ENCODE measurements around the gene FARP1.

DNA sequence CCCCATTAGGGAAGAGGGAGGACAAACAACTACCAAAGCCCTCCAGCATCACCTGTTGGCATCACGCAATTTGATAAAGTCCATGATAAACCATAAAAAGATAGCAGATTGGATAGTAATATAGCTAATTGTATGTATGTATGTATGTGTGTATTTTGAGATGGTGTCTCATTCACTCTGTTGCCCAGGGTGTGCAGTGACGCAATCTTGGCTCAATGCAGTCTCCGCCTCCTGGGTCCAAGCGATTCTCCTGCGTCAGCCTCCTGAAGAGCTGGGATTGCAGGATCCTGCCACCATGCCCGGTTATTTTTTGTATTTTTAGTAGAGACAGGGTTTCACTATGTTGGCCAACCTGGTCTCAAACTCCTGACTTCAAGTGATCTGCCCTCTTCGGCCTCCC is 108.8 kb downstream of the FARP1 start:
- TF ChIP-seq CTCF (conservative IDR thresholded peaks at IDR 0.05) (no peak), ZFX (IDR thresholded peaks at IDR 0.05) (no peak)

All from C4-2B (cell line).